GM20000 (cell line): ENCODE data around the gene MACROD1.
A peak's percentile ranks its signal among the peaks of the same experiment; 100 is the strongest.

Source experiments
- DNase-seq: peaks from one replicate; pipeline ENCODE4 v3.0.0; 2012; ENCODE audit warnings: low spot score
- TF ChIP-seq, protein P1 (sequence below): IDR thresholded peaks from 2 replicates; pipeline ENCODE4 v1.5.1; 2012; ENCODE audit warnings: mild to moderate bottlenecking, control low read depth; ENCODE audit errors: extremely low read depth, missing control alignments

The MACROD1 gene

DNA sequence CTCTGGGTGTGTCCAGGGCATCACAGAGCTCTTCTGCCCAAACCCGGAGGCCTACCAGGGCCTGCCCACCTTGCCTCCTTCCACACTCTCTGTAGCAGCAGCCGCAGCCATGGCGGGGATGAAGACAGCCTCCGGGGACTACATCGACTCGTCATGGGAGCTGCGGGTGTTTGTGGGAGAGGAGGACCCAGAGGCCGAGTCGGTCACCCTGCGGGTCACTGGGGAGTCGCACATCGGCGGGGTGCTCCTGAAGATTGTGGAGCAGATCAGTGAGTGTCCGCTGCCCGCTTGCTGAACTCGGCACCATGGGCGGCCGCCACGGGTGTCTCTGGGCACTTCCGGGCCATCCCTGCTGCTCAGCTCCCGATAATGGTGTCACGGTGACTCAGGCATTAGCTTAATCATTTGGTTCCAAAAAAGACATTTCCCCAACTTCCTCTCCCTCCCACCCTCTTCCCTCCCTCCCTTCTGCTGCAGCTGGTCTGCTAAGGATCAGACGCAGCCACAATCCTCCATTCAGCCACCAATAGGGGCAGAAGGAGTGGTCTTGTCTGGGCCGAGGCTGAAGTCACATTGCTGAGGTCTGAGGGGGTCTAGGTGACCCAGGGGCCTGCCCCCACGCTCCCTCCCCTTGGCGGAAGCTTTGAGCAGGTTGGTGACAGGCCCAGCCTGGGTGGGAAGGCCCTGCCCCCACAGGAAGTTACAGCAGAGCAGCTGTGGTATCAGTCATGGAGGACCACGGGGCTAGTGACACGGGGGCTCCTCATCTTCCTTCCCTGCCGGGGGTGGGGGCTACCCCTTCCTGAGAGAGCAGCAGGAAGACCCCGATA is 41.6 kb upstream of the MACROD1 start:
- peak; percentile 93 for DNase-seq
- TF ChIP-seq, protein P1, sequence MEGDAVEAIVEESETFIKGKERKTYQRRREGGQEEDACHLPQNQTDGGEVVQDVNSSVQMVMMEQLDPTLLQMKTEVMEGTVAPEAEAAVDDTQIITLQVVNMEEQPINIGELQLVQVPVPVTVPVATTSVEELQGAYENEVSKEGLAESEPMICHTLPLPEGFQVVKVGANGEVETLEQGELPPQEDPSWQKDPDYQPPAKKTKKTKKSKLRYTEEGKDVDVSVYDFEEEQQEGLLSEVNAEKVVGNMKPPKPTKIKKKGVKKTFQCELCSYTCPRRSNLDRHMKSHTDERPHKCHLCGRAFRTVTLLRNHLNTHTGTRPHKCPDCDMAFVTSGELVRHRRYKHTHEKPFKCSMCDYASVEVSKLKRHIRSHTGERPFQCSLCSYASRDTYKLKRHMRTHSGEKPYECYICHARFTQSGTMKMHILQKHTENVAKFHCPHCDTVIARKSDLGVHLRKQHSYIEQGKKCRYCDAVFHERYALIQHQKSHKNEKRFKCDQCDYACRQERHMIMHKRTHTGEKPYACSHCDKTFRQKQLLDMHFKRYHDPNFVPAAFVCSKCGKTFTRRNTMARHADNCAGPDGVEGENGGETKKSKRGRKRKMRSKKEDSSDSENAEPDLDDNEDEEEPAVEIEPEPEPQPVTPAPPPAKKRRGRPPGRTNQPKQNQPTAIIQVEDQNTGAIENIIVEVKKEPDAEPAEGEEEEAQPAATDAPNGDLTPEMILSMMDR: no peak

DNA sequence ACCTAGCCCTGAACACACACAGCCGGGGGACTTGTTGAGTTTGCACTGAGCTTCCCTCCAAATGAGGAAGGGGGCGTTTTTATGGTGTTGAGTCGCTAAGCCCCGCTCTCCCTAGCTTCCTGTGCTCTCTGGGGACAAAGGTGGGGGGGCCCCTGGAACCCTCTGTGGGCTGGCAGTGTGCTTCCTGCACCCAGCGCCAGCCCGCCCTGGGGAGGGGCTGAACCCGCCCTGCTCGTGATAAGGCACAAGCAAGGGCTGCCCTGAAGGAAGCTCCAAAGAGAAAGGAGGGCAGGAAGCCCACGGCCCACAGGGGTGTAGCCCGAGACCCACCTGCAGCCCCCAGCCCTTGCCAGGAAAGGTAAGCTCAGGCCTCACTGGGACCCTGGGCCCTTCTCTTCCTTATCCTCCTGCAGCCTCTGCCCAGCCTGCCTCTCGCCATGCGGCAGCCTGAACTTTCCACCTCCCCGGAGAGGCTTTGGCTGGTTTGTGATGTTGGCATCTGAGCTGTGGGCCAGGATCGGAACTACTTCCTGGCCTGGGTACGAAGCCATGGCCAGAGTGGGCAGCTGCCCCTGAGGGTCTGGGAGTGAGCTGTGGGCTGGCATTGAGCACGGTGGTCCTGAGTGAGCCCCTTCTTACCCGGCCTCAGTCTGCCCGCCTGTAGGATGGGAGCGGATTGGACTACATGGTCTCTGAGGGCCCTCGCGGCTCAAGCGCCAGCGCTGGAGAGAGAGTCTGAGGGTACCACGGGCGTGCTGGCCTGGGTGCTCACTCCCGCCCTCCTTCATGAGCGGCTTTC is 40.7 kb upstream of the MACROD1 start, which contains the start of gene FERMT3:
Gene FERMT3, plus strand, starts transcription at position 265 of the 799 bp plus-strand sequence. CDS start 644 bp downstream, outside the sequence.
- peak; percentile 70 for DNase-seq
- TF ChIP-seq, protein P1: no peak

DNA sequence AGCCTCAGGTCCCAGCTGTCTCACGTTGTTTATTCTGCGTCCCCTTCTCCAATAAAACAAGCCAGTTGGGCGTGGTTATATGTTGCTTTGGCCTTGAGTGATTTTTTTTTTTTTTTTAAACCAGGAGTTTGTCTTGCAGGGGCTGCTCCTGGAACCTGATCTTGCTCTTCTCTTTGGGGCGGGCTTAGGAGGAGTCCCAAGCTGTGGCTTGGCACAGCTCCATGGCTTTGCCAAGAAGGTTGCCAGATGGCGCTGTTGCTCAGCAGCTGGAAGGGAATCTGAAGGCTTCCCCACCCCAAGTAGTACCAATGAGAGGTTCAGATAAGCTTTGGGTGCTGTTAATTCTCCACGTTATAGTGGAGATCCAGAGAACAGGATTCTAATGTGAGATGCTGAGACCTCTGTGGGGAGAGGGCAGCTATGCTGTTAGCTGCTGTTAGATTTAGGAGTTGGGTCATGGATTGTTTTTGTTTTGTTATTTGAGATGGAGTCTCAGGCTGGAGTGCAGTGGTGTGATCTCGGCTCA is 38.6 kb upstream of the MACROD1 start:
- DNase-seq: peak; percentile 79
- TF ChIP-seq, protein P1: peak; percentile 76

DNA sequence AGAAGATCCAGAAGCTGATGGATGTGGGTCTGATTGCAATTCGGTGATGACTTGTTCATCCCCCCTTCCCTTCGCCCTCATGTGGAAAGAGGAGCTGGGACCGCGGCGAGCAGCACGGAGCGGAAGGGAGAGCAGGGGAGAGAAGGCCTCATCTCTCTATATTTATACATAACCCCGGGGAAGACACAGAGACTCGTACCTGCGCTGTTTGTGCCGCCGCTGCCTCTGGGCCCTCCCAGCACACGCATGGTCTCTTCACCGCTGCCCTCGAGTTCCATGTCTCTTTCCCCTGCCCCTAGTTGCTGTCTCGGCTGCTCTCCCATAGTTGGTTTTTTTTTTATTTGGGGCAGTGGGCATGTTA is 38.1 kb upstream of the MACROD1 start:
- TF ChIP-seq, protein P1: no peak
- DNase-seq: no peak

DNA sequence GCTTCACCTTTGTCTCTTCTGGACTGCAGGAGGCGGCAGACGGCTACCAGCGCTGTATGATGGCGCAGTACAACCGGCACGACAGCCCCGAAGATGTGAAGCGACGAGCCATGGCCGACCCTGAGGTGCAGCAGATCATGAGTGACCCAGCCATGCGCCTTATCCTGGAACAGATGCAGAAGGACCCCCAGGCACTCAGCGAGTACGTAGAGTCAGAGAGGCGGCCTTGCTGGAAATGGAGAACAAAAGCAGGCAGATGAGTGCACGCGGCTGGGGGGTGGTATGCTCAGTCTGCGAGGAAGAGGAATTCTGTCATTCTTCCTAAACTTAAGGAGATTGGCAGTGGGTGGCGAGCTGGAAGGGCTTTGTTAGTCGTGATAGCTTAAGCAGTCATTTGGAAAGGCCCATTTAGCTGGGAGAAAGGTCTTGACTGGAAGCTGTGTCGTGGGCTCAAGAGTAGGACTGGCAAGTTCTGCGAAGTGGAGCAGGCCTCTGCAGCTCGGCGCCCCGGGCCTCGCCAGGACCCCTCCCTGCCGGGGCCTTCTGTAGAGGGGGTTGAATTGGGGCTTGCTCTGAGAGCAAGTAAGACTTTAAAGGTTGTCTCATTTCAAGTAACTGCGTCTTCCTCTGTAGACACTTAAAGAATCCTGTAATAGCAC is 37.6 kb upstream of the MACROD1 start:
- TF ChIP-seq, protein P1: no peak
- no peak for DNase-seq

DNA sequence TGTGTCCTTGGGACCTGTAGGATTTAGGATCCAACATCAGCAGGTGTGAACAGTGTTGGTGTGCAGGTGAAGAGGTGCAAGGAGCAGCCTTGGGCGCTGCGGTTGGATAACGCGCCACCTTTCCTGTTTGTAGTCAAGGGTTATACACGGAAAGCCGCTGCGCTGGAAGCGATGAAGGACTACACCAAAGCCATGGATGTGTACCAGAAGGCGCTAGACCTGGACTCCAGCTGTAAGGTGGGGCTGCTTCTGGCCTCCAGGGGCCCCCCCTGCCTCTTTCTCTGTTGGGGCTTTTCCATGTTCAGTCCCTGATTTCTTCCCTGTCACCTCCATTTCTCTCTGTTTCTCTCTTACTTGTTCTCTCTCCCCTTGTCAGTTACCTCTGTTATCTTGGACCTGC is 37.1 kb upstream of the MACROD1 start:
- TF ChIP-seq, protein P1: no peak
- DNase-seq: no peak
